Stimulated activated CD8-positive, alpha-beta memory T cell treated with anti-CD3 and anti-CD28 coated beads, Interleukin-2, amount 100 ng/mL, for 1 hour (primary cell): ENCODE data around the gene INO80.

Experiments
- DNase-seq, 2 donors: peaks; one replicate each; pipeline ENCODE4 v3.0.0-alpha.2; 2020; ENCODE audit warnings: low read depth in 2 of 2

INO80 gene

DNA sequence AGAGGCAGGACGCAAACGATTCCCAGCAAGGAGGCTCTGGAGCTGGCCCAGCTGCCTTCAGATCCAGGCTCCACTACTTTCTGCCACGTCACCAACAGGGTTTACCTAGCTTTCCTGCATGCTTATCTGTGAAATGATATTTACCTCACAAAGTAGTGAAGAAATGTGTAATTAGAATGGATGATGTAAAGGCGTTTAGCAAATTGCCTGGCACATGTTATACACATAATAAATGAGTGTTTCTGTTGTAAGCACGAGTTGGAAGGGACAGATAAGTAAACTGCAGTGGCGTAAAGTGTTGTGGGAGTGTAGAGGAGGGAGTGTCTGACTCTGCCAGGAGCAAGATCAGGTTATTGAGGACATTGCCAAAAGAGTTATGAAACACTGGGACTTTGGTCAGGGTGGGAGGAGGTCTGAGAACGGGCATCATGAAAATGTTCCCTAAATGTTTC lies 166.3 kb downstream of the INO80 start:
- DNase-seq: no peak

DNA sequence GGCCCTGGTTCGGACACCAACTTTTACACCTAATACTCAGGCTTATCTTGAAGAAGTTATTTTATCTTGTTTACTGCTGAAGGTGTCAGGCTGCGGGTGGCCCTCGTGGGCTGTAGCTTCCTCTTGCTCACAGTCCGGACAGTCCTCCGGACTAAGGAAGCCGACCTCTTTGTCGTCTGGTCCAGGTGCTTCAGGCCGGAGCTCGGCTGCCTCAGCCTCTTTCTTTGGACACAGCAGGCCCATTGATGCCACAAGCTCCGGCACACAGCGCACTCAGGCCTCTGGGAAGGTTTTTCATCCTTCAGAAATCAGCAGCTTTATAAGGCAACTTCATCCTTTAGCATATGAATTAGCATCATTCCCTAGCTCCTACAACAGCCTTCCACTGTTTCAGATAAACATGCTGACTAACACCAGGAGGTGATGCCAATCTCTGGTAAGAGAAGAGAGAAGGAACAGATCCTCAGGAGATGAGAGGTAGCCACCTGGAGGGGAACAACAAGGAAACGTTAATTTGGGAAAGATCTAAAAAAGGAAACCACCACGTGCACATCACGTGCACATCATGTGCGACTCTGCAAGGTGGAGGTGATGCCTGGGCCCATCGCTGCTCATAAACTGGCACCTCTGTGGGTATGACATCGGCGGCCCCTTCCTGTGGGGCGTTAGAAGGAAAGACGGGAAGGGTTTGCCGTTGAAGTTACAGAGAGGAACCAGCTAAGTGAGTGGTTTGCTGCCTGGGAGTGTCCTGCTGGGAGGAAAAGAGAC lies 167.2 kb downstream of the INO80 start:
- DNase-seq: no peak

DNA sequence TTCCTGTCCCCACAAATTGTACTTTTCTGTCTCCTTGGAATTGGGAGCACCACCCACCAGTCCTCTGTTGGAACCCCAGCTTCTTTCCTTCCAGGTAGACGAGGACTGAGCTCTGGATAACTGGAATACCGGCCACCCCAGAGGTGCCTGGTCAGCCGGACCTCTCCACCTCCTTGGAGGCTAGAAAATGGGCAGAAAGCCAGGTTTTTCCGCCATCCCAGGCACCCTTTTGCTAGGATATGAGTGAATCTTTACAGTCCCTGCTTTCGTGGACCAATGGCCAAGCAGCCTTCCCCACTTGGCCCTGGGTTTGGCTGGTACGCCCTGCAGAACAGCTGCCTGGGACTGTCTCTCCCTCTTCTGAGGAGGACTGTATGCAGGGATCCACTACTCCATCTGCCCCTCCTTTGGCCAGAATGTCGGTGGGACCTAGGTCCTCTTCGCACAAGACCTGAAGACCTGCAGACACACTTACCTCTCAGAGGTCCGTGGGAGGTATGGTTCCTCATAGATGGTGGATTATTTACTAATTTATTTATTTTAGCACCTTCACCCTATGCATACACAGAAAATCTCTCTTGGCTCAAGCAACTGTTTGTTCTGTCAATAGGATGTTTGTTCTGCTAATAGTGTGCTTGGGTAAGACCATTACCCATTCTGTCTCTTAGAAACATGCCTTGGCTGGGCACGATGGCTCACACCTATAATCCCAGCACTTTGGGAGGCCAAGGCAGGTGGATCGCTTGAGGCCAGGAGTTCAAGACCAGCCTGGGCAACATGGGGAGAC lies 171.4 kb downstream of the INO80 start:
- no peak for DNase-seq

DNA sequence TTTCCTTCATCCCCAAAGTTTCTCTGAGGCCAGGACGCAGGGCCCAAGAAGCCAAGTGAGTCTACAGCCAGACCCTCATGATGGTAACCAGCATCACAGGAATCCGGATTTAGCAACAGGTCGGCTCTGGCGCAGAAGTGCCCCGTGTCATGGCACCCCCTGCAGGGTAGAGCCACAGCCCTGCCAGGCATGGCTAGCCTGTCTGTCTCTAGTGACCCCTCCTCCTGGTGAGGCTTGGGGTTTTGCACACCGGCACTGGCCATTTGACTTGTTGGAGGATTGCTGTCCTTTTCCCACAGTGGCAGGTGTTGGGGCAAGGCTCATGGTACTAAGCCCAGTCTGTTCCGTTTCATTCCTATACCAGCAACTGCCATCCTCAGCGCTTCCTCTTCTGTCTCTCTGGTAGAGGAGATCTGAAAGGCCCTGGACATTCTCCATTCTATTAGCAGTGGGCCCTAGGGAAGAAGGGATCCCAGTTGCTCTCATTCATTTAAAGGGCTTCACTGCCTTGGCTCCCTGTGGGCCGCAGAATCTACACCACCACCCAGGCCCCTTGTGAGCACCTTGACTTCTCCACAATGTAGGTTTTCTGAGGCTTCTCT lies 172.2 kb downstream of the INO80 start:
- DNase-seq: no peak

DNA sequence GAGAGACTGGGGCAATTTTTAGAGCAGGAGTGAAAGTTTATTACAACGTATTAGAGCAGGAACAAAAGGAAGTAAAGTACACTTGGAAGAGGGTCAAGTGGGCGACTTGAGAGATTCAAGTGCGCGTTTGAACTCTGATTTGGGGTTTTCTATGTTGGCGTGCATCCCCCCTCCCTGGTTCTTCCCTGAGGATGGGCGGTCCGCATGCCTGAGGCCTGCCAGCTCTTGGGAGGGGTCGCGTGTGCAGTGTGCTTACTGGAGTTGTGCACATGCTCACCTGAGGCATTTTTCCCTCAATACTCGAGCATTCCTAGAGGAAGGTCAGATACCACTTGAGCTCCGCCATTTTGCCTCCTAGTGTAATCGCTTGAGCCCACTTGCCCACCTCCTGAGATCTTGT lies 173.2 kb downstream of the INO80 start:
- no peak for DNase-seq

DNA sequence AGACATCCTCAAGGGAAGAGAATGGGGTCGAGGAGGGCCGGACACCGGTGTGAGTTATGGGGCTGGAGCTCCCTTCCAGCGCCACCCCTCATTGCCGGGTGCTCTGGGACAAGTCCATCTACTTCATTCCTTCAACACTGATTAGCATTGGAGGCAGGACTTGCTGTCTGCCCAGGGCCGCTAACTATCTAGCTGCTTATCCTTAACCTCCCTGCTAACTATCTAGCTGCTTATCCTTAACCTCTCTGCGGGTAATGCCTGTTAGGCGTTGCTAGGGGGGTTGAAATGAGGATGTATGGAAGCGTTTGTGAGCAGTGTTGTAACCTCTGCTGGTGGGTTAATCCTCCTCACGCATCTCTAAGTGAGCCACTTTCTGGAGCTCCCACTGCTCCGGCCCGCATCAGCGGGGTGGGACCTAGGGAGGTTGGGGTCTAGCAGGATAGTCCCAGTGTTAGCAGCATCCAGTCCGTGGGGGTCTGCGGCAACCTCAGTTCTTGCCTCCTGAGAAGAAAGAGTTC lies 173.7 kb downstream of the INO80 start:
- DNase-seq: no peak

DNA sequence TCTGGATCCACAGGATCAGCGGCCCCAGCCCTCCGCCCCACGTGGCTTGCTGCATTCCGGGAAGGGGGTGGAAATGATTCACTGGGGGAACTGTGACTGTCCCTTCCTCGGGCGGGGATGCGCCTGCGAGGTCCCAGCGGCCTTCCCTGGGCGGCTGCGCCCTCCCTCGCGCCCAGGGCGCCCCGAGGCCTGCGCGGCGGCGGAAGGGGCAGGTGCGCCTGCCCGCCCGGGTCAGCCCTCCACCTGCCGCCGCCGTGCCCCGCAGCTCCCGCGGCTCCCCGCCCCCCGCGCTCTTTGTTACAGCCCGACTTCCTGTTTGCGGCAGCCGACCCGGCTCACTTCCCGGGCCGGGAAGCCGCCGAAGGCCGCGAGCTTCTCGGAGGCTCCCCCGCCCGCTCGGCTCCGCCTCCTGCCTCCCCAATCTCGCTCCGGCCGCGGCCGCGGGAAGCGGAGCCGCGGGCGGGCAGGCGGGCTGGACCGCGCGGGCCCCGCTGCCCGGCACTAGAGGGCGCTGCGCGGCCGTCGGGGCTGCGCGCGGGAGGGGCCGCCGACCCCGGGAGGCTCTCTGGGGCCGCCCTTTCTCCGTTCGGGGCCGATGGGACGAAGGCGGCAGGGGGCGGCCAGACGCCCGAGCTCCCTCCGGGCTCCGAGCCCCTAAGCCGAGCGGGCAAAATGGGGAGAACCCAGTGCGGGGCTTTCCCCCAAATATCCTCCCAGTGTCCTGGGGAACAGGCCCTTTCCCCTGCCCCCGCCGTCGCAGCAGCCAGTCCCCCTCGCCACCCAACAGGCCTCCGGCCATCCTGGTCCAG lies 174.3 kb downstream of the INO80 start:
- DNase-seq: peak; percentile 30 to 33

DNA sequence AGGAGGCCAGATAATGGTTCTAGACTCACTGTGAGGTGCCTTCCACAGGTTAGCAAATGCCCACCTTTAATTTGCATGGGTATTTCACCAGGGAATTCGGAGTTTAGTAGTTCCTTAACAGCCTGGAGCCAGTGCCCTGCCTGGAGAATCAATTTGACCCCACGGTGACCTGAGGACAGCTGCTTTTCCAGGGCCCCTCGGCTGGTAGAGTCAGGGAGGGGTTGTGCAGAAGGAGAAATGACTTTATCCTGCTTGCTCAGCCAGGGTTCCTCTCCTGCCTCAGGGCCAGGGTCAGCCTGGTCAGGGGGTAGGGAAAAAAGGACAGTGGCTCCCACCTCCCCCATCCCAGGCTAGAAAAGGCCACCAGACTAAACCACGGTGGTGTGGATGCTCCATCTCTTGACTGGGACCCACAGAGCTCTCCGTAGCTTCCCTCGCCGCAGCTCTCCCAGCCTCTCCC lies 175.0 kb downstream of the INO80 start:
- no peak for DNase-seq

DNA sequence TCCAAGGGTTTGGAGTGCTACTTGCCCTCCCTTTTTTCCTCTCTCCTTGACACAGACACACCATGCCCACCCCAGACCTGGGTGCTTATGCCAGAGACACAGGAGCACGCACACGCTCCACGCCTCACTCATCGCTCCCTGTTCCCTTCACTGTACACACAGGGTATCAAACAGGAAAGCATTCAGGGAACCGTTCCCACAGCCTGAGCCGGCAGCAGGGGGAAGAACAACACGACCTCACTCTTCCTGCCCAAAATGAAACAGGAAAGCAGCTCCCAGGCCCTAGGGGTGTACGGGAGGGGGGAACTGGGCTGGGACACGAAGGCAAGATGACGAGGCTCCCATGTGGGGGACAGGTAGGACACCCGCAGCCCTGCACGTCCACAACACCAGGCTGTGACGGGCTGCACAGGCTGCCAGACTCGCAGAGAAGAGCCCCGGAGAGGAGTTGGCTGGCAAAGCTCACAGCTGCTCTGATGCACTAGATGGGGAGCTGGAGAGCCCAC lies 175.7 kb downstream of the INO80 start:
- DNase-seq: no peak

DNA sequence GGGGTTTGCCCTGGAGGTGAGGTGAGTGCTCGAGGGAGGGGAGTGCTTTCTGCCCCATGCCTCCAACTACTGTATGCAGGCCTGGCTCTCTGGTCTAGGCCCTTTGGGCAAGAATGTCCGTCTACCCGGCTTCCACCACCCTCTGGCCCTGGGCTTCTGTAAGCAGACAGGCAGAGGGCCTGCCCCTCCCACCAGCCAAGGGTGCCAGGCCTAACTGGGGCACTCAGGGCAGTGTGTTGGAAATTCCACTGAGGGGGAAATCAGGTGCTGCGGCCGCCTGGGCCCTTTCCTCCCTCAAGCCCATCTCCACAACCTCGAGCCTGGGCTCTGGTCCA lies 177.6 kb downstream of the INO80 start:
- DNase-seq: no peak

DNA sequence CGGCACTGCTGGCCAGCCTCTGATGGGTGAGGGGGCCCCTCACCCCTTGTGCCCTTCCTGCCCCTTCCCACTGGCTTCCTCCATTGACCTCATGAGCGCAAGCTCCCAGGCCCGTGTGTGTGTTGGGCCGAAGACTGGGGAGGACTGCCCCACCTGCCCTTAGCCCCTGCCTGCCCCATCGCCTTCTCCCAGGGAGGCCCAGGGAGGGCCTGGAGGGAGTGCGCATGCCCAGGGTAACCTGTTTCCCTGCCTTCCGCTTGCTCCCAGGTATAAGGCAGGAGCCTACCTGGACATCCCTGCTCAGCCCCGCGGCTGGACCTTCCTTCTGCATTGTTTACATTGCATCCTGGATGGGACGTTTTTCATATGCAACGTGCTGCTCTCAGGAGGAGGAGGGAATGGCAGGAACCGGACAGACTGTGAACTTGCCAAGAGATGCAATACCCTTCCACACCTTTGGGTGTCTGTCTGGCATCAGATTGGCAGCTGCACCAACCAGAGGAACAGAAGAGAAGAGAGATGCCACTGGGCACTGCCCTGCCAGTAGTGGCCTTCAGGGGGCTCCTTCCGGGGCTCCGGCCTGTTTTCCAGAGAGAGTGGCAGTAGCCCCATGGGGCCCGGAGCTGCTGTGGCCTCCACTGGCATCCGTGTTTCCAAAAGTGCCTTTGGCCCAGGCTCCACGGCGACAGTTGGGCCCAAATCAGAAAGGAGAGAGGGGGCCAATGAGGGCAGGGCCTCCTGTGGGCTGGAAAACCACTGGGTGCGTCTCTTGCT lies 178.1 kb downstream of the INO80 start:
- no peak for DNase-seq

DNA sequence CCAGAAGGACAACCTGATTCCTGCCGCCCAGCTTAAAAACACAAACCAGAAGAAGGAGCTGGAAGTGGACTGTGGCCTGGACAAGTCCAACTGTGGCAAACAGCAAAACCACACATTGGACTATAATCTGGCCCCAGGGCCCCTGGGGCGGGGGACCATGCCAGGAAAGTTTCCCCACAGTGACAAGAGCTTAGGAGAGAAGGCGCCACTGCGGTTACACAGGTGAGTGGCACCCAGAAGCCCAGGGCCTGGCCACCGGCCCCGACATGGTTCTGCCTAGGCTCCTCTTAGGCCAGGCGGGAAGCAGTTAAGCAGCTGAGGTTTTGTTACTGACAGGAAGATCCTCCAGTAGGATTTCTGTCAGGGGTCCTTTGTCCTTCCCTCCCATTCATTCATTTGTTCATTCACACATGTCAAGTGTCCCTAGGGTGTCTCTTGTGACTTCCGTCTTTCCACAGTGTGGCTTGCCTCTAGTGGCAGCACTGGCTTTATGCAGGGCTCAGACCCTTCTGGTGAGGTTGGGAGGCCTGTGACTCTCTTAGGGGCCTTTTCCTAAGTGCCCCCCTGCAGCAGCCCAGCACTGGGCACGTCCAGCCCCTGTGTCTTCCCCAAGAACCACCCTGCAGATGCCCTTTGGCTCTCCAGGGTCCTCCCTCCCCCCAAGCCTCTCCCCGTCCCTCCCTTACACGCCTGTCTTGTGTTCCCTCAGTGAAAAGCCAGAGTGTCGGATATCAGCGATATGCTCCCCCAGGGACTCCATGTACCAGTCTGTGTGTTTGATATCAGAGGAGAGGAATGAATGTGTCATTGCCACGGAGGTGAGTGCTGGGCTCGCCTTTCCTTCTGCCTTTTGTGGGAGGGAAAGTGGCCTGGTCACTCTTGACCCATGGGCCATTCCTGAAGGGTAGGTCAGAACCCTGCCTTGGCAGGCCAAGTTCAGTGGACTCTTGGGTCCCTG lies 179.1 kb downstream of the INO80 start:
- DNase-seq: no peak

DNA sequence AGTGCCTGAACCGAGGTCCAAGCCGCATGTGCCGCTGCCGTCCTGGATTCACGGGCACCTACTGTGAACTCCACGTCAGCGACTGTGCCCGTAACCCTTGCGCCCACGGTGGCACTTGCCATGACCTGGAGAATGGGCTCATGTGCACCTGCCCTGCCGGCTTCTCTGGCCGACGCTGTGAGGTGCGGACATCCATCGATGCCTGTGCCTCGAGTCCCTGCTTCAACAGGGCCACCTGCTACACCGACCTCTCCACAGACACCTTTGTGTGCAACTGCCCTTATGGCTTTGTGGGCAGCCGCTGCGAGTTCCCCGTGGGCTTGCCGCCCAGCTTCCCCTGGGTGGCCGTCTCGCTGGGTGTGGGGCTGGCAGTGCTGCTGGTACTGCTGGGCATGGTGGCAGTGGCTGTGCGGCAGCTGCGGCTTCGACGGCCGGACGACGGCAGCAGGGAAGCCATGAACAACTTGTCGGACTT lies 179.8 kb downstream of the INO80 start:
- DNase-seq: no peak

DNA sequence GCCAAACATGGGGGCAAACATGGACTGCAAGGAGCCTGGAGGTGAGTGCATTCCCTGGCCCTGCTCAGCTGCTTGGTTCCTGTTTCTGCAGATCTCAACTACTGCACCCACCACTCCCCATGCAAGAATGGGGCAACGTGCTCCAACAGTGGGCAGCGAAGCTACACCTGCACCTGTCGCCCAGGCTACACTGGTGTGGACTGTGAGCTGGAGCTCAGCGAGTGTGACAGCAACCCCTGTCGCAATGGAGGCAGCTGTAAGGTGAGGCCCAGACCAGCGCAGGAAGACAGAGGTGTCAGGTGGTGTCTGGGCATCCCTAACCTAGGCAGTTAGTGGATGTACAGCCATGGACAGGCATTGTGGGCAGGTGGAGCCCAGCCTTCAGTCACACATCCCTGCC lies 181.6 kb downstream of the INO80 start:
- DNase-seq: no peak

DNA sequence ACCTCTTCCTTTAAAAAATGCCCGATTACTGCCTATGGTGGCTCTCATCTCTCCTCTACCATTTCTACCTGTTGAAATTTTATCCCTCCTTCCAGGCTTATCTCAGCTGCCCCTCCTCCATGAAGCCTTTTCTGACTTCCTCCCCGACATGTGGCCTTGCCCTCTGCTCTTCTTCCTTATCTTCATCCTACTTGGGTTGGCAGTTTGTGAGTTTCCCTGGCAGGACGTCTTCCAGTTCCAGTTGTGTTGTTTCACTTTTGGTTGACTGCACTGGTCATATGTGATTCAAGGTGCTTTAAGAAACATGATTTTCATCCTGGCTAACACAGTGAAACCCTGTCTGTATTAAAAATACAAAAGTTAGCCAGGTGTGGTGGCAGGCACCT lies 182.6 kb downstream of the INO80 start:
- DNase-seq: no peak

DNA sequence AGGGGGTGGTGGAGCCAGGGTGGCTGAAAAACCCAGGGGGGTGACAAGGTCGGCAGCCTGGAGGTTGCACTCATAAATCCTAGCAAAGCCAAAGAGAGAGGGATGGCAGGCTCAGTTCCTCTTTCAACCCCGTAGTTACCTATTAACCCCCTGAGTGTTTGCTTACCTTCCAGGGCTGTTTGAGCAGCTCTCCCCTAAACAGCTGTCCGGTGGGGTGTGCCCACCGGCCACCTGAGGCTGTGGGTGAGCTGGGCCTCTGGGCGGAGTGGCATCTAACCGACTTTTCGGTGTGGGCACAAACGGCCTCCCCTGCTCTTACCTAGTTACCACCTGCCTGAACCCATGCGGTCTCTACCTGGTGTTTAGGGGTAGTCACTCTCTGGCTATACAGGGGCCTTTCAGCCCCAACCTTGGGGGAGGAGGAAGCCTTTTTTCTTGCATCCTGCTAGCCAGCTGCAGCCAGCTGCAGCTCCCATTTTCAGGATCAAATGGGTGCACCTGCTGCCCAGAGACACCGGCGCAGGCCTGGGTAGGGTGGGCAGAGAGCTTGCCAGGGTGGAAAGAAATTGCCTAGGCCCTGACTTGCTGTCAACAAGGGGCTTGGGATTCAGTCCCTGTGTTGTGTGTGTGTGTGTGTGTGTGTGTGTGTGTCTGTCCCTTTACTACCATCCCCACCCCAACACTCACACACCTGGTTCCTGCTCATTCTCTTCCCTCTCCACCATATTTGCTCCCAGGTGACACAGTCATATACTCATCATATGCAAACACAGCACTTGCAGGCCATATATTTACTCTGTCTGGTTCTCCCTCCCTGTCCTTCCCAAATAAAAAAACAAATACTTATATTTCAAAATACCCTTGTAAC lies 183.2 kb downstream of the INO80 start:
- no peak for DNase-seq

DNA sequence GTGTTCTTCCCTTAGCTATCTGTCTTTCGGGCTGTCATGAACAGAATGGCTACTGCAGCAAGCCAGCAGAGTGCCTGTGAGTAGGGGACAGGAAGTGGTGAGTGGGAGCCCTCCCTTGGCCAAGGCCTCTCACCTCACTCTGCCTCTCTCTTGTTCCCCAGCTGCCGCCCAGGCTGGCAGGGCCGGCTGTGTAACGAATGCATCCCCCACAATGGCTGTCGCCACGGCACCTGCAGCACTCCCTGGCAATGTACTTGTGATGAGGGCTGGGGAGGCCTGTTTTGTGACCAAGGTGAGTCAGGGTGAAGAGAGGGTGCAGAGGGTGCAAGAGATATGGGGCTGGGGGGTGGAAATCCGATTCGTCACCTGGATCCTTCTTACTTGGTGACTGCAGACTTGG lies 183.9 kb downstream of the INO80 start:
- no peak for DNase-seq

DNA sequence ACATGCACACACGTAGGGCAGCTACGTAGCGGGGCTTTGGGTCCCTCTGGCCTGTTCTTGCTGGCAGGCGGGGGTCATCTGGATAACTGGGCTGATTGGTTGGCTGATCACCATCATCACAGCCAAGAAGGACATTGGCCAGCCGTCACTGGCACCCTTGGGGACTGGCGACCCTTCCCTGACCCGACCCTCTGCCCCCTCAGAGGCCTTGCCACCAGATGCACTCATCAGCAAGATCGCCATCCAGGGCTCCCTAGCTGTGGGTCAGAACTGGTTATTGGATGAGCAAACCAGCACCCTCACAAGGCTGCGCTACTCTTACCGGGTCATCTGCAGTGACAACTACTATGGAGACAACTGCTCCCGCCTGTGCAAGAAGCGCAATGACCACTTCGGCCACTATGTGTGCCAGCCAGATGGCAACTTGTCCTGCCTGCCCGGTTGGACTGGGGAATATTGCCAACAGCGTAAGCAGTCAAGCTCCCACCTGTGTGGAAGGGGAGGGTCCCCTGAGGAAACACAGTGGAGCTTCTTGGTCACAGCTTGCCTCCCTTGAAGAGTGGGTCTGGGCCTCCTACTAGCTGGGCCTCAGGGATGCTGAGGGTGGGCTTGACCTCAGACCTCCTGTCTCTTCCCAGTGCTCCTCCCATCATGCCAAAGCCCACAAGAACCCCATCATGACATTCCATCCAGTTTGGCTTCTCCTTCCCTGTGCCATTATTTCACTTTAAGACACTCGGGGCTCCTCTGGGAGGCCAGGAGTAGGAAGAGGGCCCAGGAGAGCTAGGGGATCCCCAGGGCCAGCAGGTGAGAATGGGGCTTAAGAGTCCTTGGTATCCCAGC lies 184.6 kb downstream of the INO80 start:
- DNase-seq: no peak
